SK-N-SH treated with all-trans-retinoic acid at 6 μM for 48 hours (cell line): ENCODE data around the gene RAB3GAP2.
"Not testable (repeated sequence)": the region's sequence is repeated elsewhere in the genome, so short reads cannot be mapped to it uniquely, and the experiment has no call there.

Experiments
- ATAC-seq: fragments of 200-7000 bp; cut with Tn5 transposase; 3 replicates; pipeline ENCODE4 v1.9.1; 2020; ENCODE audit warnings: mild to moderate bottlenecking, moderate library complexity
- ARNTL ChIP-seq: fragments of 450-650 bp; formaldehyde crosslinking; IDR thresholded peaks from 2 replicates; pipeline ENCODE4 v1.5.0; 2020; ENCODE audit warnings: low read depth, mild to moderate bottlenecking, moderate library complexity, borderline replicate concordance
- BACH2 ChIP-seq: fragments of 250-450 bp; sonication (Bioruptor Pico); IDR thresholded peaks from 2 replicates; pipeline ENCODE4 v1.9.0; 2021; ENCODE audit warnings: mild to moderate bottlenecking, borderline replicate concordance
- CREB5 ChIP-seq: fragments of 250-450 bp; sonication (Bioruptor Pico); IDR thresholded peaks from 2 replicates; pipeline ENCODE4 v1.5.1; 2020; ENCODE audit warnings: low read depth, mild to moderate bottlenecking, moderate library complexity
- CSDC2 ChIP-seq: fragments of 250-450 bp; sonication (Bioruptor Pico); IDR thresholded peaks from 2 replicates; pipeline ENCODE4 v1.5.0; 2020; ENCODE audit warnings: mild to moderate bottlenecking, moderate library complexity
- CSRNP3 ChIP-seq: fragments of 250-450 bp; sonication (Bioruptor Pico); IDR thresholded peaks from 2 replicates; pipeline ENCODE4 v1.5.1; 2021; ENCODE audit warnings: mild to moderate bottlenecking, moderate library complexity
- ESRRG ChIP-seq: fragments of 250-450 bp; sonication (Bioruptor Pico); IDR thresholded peaks from 2 replicates; pipeline ENCODE4 v1.6.1; 2021; ENCODE audit warnings: mild to moderate bottlenecking
- GLIS3 ChIP-seq: fragments of 250-450 bp; sonication (Bioruptor Pico); IDR thresholded peaks from 2 replicates; pipeline ENCODE4 v1.5.0; 2020; ENCODE audit warnings: mild to moderate bottlenecking, moderate library complexity
- ISL1 ChIP-seq: fragments of 250-450 bp; sonication (Bioruptor Pico); IDR thresholded peaks from 2 replicates; pipeline ENCODE4 v2.1.2; 2022; ENCODE audit warnings: mild to moderate bottlenecking, moderate library complexity
- OSR1 ChIP-seq: fragments of 250-450 bp; sonication (Bioruptor Pico); IDR thresholded peaks from 2 replicates; pipeline ENCODE4 v1.8.0; 2022; ENCODE audit warnings: moderate library complexity, mild to moderate bottlenecking, inconsistent platforms
- PATZ1 ChIP-seq: fragments of 250-450 bp; sonication (Bioruptor Pico); IDR thresholded peaks from 2 replicates; pipeline ENCODE4 v1.8.0; 2020; ENCODE audit warnings: mild to moderate bottlenecking, moderate library complexity, borderline replicate concordance
- POU6F1 ChIP-seq: fragments of 250-450 bp; sonication (Bioruptor Pico); IDR thresholded peaks from 2 replicates; pipeline ENCODE4 v1.8.0; 2021; ENCODE audit warnings: low read depth, mild to moderate bottlenecking, moderate library complexity, borderline replicate concordance
- PPARA ChIP-seq: fragments of 250-450 bp; sonication (Bioruptor Pico); IDR thresholded peaks from 2 replicates; pipeline ENCODE4 v1.5.0; 2020; ENCODE audit warnings: mild to moderate bottlenecking, borderline replicate concordance
- RARB ChIP-seq: fragments of 250-450 bp; sonication (Bioruptor Pico); IDR thresholded peaks from 2 replicates; pipeline ENCODE4 v1.8.0; 2021; ENCODE audit warnings: mild to moderate bottlenecking, moderate library complexity
- SNAI2 ChIP-seq: fragments of 250-450 bp; sonication (Bioruptor Pico); IDR thresholded peaks from 2 replicates; pipeline ENCODE4 v1.5.0; 2020; ENCODE audit warnings: mild to moderate bottlenecking, moderate library complexity
- TCF4 ChIP-seq: fragments of 250-450 bp; sonication (Bioruptor Pico); IDR thresholded peaks from 2 replicates; pipeline ENCODE4 v1.8.0; 2021; ENCODE audit warnings: mild to moderate bottlenecking, moderate library complexity, borderline replicate concordance
- TOX ChIP-seq: fragments of 250-450 bp; sonication (Bioruptor Pico); IDR thresholded peaks from 2 replicates; pipeline ENCODE4 v1.8.0; 2021; ENCODE audit warnings: mild to moderate bottlenecking, moderate library complexity, borderline replicate concordance
- TSHZ2 ChIP-seq: fragments of 250-450 bp; sonication (Bioruptor Pico); IDR thresholded peaks from 2 replicates; pipeline ENCODE4 v1.5.0; 2020; ENCODE audit warnings: mild to moderate bottlenecking, moderate library complexity
- ZC3H10 ChIP-seq: fragments of 250-450 bp; sonication (Bioruptor Pico); IDR thresholded peaks from 2 replicates; pipeline ENCODE4 v1.5.1; 2021; ENCODE audit warnings: mild to moderate bottlenecking, moderate library complexity
- ZFP3 ChIP-seq: fragments of 250-450 bp; sonication (Bioruptor Pico); IDR thresholded peaks from 2 replicates; pipeline ENCODE4 v1.5.0; 2020; ENCODE audit warnings: mild to moderate bottlenecking, moderate library complexity
- ZFP30 ChIP-seq: fragments of 450-650 bp; formaldehyde crosslinking; IDR thresholded peaks from 2 replicates; pipeline ENCODE4 v1.5.0; 2022; ENCODE audit warnings: mild to moderate bottlenecking, moderate library complexity
- ZNF565 ChIP-seq: fragments of 450-650 bp; formaldehyde crosslinking; conservative IDR thresholded peaks from 2 replicates; pipeline ENCODE4 v1.5.0; 2020; ENCODE audit warnings: low read depth, mild to moderate bottlenecking, moderate library complexity
- ZNF70 ChIP-seq: fragments of 450-650 bp; formaldehyde crosslinking; IDR thresholded peaks from 2 replicates; pipeline ENCODE4 v1.5.0; 2020; ENCODE audit warnings: mild to moderate bottlenecking, moderate library complexity
- ZNF8 ChIP-seq: fragments of 450-650 bp; formaldehyde crosslinking; IDR thresholded peaks from 2 replicates; pipeline ENCODE4 v1.5.0; 2020; ENCODE audit warnings: mild to moderate bottlenecking, moderate library complexity

Gene RAB3GAP2

GRCh38 chr1:220316305-220316704, 44.1 kb upstream of the RAB3GAP2 start:
- TF ChIP-seq SNAI2 (no peak), ISL1 (CRISPR knock-in tag) (no peak), CREB5 (CRISPR knock-in tag) (no peak), PPARA (CRISPR knock-in tag) (no peak), ZFP3 (CRISPR knock-in tag) (no peak), ARNTL (CRISPR knock-in tag) (no peak), ZNF8 (no peak), ZNF70 (CRISPR knock-in tag) (no peak), OSR1 (CRISPR knock-in tag) (no peak), TOX (no peak)
- no peak for ATAC-seq

- ATAC-seq: no peak
- no peak for TF ChIP-seq GLIS3 (CRISPR knock-in tag)
- TF ChIP-seq ZNF70 (CRISPR knock-in tag): no peak
These were observed 43.0 kb upstream of the RAB3GAP2 start for GRCh38 chr1:220315070-220315839.

GRCh38 chr1:220313576-220313975, 41.3 kb upstream of the RAB3GAP2 start:
- ATAC-seq: no peak
- TF ChIP-seq BACH2 (CRISPR knock-in tag) (no peak), PATZ1 (CRISPR knock-in tag) (no peak), ZNF565 (no peak), TCF4 (CRISPR knock-in tag) (no peak), SNAI2 (no peak), RARB (no peak), ZNF8 (no peak), GLIS3 (CRISPR knock-in tag) (no peak), OSR1 (CRISPR knock-in tag) (no peak), ZC3H10 (CRISPR knock-in tag) (no peak), ZNF70 (CRISPR knock-in tag) (no peak), ZFP30 (no peak), TSHZ2 (CRISPR knock-in tag) (no peak), POU6F1 (CRISPR knock-in tag) (no peak)
- TF ChIP-seq, all 23 proteins: peak for 0

- not testable (repeated sequence) for ATAC-seq
These were observed 37.9 kb upstream of the RAB3GAP2 start for GRCh38 chr1:220310147-220310546.

GRCh38 chr1:220307607-220308006, 35.4 kb upstream of the RAB3GAP2 start:
- ATAC-seq: peak; percentile 74
- TF ChIP-seq POU6F1 (CRISPR knock-in tag) (no peak), CSDC2 (CRISPR knock-in tag) (no peak), RARB (no peak), ISL1 (CRISPR knock-in tag) (no peak), OSR1 (CRISPR knock-in tag) (no peak), GLIS3 (CRISPR knock-in tag) (no peak), CSRNP3 (no peak), SNAI2 (no peak), ARNTL (CRISPR knock-in tag) (no peak), PPARA (CRISPR knock-in tag) (no peak), TOX (no peak), ZNF565 (no peak), ESRRG (no peak)
